GM12864 (cell line): Measurements from ENCODE around the gene RPS27L.
A peak's percentile ranks its signal among the peaks of the same experiment; 100 is the strongest.

Experiments used
- DNase-seq: peaks from one replicate; pipeline ENCODE4 v3.0.0-alpha.2; 2011; ENCODE audit warnings: low read depth
- H3K4me3 ChIP-seq: 2 replicates; pipeline ENCODE4 v1.5.1; 2011; ENCODE audit warnings: mild to moderate bottlenecking, low read depth, low read length, control low read depth
- CTCF ChIP-seq: IDR thresholded peaks from 2 replicates; pipeline ENCODE4 v1.5.1; 2011; ENCODE audit warnings: low read depth, mild to moderate bottlenecking, moderate library complexity, low read length, control low read depth, inconsistent platforms; ENCODE audit errors: missing control alignments

RPS27L gene

GRCh38 chr15:63157891-63158431 lies 684 bp upstream of the RPS27L start:
- DNase-seq, result no peak
- TF ChIP-seq CTCF, result no peak
- peak overlapping the region; percentile 75 for H3K4me3 ChIP-seq

GRCh38 chr15:63156755-63157117 lies 541 bp downstream of the RPS27L start:
- no peak for DNase-seq
- TF ChIP-seq CTCF, result no peak

GRCh38 chr15:63156086-63156710 lies 1.1 kb downstream of the RPS27L start:
- no peak for DNase-seq
- peak overlapping the region; percentile 75 for H3K4me3 ChIP-seq
- TF ChIP-seq CTCF, result no peak

More at GRCh38 chr15:63156755-63157117, 541 bp downstream of the RPS27L start:
- peak overlapping the region; percentile 75 for H3K4me3 ChIP-seq

- H3K4me3 ChIP-seq, result peak overlapping the region; percentile 75; the same call in 1 of the 2 replicates
- TF ChIP-seq CTCF, result no peak
- no peak for DNase-seq
Observed at GRCh38 chr15:63155486-63155885, 1.8 kb downstream of the RPS27L start.

GRCh38 chr15:63151665-63152064 lies 5.6 kb downstream of the RPS27L start:
- no peak overlapping the region for H3K4me3 ChIP-seq
- no peak for DNase-seq
- TF ChIP-seq CTCF, result no peak

- no peak for TF ChIP-seq CTCF
- no peak for DNase-seq
Observed at GRCh38 chr15:63146684-63147083, 10.6 kb downstream of the RPS27L start.

GRCh38 chr15:63145426-63145825 lies 11.9 kb downstream of the RPS27L start:
- no peak for TF ChIP-seq CTCF
- H3K4me3 ChIP-seq, result no peak overlapping the region
- no peak for DNase-seq

More at GRCh38 chr15:63146684-63147083, 10.6 kb downstream of the RPS27L start:
- H3K4me3 ChIP-seq, result no peak overlapping the region
